ENCODE measurements around the gene MGAT5.
A peak's percentile ranks its signal among the peaks of the same experiment; 100 is the strongest.
"Not testable (repeated sequence)": the region's sequence is repeated elsewhere in the genome, so short reads cannot be mapped to it uniquely, and the experiment has no call there.

Gene MGAT5

GRCh38 chr2:134457353-134457752 lies 203.5 kb downstream of the MGAT5 start:
- no peak for DNase-seq

- no peak for DNase-seq
These were observed 204.0 kb downstream of the MGAT5 start for GRCh38 chr2:134457765-134458472.

DNA sequence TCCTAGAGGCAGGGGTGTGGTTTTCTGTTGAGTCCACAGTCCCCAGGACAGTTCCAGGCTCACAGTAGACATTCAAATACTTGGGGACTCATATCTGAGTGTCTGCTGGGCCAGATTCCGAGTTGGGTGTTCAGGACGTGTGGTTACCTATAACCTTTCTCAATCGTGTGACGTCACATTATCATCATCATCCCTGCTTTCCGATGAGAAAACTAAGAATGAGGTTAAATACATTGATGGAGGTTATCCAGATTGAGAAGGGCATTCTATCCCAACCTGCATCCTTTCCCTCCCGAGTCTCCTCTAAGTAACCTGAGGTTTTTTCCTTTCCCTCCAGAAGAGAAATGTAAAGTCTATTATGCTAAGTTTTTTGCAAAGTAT lies 204.6 kb downstream of the MGAT5 start:
- no peak for DNase-seq

- DNase-seq: no peak
These were observed 205.1 kb downstream of the MGAT5 start for GRCh38 chr2:134458950-134459349.

GRCh38 chr2:134459706-134460406 lies 206.0 kb downstream of the MGAT5 start:
- no peak for DNase-seq

GRCh38 chr2:134460583-134460998 lies 206.7 kb downstream of the MGAT5 start:
- no peak for DNase-seq

- DNase-seq: no peak
These were observed 207.6 kb downstream of the MGAT5 start for GRCh38 chr2:134461511-134461910.

DNA sequence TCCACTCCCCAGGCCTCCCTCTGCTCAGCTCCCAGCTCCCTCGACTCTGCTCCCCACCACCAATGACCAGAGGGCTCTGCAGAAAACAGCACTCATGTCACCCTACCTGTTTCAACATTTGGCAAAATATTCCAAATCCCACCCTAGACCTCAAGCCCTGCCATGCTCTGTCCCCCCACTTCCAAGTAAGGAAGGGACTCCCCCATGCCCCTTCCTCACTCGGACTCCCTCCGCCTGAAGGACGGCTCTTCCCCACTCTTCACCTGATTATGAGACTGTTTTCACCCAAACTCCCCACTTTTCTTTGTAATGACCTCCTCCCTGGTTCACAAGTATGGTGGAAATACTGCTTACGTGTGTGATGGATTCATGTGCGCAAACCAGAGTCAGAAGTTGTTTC lies 208.4 kb downstream of the MGAT5 start:
- no peak for DNase-seq

DNA sequence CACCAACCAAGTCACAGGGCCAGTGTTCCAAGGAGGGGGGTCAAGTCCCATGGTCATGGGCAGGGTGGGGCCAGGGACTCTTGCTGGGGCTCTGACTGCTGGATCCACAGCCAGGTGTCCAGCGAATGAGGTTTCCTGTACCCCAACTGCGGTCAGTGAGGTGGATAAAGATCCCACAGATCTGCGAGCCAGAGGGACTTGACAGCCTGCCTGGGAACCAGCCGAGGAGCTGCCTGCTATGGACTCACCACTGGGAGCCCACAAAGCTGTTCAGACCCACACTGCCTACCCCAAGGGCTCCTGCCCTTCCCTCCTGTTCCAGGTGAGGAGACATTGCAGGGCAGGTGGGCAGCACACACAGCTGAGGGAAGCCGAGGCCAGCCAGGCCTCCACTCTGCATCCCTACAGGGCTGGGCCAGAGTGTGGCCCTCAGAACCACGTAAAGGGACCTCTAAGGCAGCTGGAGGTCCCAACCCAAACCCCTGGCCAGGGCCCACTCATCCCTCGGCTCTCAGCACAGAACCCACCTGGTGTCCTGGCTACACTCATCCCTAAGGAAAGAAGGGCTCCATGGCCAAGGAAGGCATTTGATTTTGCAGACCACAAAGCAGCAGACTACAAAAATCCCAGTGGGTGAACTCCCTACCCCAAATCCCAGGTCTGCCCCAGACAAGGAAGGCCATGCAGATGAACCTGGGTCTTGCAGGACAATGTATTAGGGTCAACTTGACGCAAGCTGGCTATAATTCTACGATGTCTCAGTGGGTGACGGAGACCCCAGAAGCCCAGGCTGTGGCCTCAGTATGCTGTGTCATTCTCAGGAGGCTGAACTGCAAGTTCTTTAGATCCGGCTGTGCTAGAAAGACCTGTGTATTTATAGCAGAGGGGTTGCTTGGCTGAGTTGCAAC lies 209.2 kb downstream of the MGAT5 start:
- no peak for DNase-seq

DNA sequence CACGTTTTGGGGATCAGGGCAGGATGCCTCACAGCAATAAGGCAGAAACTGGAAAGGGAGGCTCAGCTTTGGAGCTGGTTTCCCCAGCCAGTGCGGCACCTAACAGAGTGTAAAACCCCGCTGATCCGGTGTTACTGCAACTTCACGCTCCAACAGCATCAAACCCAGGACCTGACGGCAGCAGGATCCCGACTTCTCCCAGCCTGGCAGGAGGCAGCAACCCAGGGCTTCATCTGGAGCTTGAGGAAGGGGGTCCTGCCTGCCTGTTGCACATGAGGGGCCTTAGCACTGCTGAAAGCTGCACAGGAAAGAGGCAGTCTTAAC lies 209.8 kb downstream of the MGAT5 start:
- no peak for DNase-seq

GRCh38 chr2:134465228-134466105 lies 211.6 kb downstream of the MGAT5 start:
- no peak for DNase-seq

- peak; percentile 8 for DNase-seq
These were observed 212.3 kb downstream of the MGAT5 start for GRCh38 chr2:134466141-134466540.

GRCh38 chr2:134468164-134468563 lies 214.3 kb downstream of the MGAT5 start:
- no peak for DNase-seq

- DNase-seq: no peak
These were observed 214.9 kb downstream of the MGAT5 start for GRCh38 chr2:134468776-134469175.

GRCh38 chr2:134469516-134470115 lies 215.7 kb downstream of the MGAT5 start:
- no peak for DNase-seq

DNA sequence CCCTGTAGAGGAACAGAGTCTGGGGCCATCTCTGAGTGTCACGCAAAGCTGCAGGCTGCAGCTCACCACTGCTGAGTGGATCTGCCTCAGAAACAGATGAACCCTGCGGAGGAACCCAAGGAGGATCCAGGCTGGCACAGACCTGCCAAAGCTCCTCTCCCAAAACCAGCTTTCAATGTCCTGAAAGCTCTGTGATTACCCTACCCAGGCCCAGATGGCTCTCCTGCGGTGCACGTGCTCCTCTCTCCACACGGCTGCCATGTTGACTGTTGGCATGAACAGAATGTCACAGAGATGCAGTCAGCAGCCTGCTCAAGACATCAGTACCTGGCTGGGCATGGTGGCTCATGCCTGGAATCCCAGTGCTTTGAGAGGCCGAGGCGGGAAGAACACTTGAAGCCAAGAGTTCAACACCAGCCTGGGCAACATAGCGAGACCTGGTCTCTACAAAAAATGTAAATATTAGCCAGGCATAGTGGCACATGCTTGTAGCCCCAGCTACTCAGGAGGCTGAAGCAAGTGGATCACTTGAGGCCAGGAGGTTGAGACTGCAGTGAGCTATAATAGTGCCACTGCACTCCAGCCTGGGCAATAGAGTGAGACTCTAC lies 216.8 kb downstream of the MGAT5 start:
- no peak for DNase-seq

- not testable (repeated sequence) for DNase-seq
These were observed 223.1 kb downstream of the MGAT5 start for GRCh38 chr2:134476982-134477381.

- no peak for DNase-seq
These were observed 225.9 kb downstream of the MGAT5 start for GRCh38 chr2:134479696-134480330.

- DNase-seq: no peak
These were observed 228.4 kb downstream of the MGAT5 start for GRCh38 chr2:134482131-134482723.

- no peak for DNase-seq
These were observed 229.0 kb downstream of the MGAT5 start for GRCh38 chr2:134482766-134483340.

All from stimulated activated naive CD4-positive, alpha-beta T cell treated with Interleukin-2 at 50 U/mL for 16 hours (primary cell).